Skeletal muscle satellite cell (primary cell): Measurements from ENCODE around the gene AUTS2.

Experiments used
- H3K27me3 ChIP-seq: 2 replicates; pipeline ENCODE4 v1.7.0; 2013; ENCODE audit warnings: low read length; ENCODE audit not compliant: control insufficient read depth, insufficient read depth
- H3K36me3 ChIP-seq: 2 replicates; pipeline ENCODE4 v1.7.0; 2013; ENCODE audit warnings: mild to moderate bottlenecking, control low read depth, low read length; ENCODE audit not compliant: insufficient read depth
- H3K4me1 ChIP-seq: 2 replicates; pipeline ENCODE4 v1.7.0; 2013; ENCODE audit warnings: low read length; ENCODE audit not compliant: control insufficient read depth, insufficient read depth
- H3K4me2 ChIP-seq: 2 replicates; pipeline ENCODE4 v1.7.0; 2013; ENCODE audit warnings: mild to moderate bottlenecking, low read length
- H3K4me3 ChIP-seq: 2 replicates; pipeline ENCODE4 v1.7.0; 2013; ENCODE audit warnings: low read length
- H3K9ac ChIP-seq: 2 replicates; pipeline ENCODE4 v1.7.0; 2013; ENCODE audit warnings: mild to moderate bottlenecking, low read depth, low read length, moderate library complexity
- H3K9me3 ChIP-seq: replicated peaks from 2 replicates; pipeline ENCODE4 v1.7.0; 2013; ENCODE audit warnings: mild to moderate bottlenecking, control low read depth, low read length

The AUTS2 gene

GRCh38 chr7:69858471-69858870 lies 260.2 kb downstream of the AUTS2 start:
- H3K27me3 ChIP-seq, result peaks cover 5% of the 10 kb centered on the region
- no peaks in the 10 kb centered on the region for H3K9me3 ChIP-seq
- H3K4me2 ChIP-seq, result no peak overlapping the region
- no peak overlapping the region for H3K9ac ChIP-seq
- H3K4me1 ChIP-seq, result no peaks in the 10 kb centered on the region
- no peaks in the 10 kb centered on the region for H3K36me3 ChIP-seq
- no peak overlapping the region for H3K4me3 ChIP-seq

- Histone ChIP-seq H3K9me3 (no peaks in the 10 kb centered on the region), H3K4me3 (no peak overlapping the region), H3K4me2 (no peak overlapping the region), H3K36me3 (no peaks in the 10 kb centered on the region), H3K4me1 (no peaks in the 10 kb centered on the region), H3K27me3 (peaks cover 5% of the 10 kb centered on the region), H3K9ac (no peak overlapping the region)
Measured at GRCh38 chr7:69859342-69859741, 261.1 kb downstream of the AUTS2 start.

GRCh38 chr7:69860486-69860885 lies 262.2 kb downstream of the AUTS2 start:
- Histone ChIP-seq H3K4me1 (no peaks in the 10 kb centered on the region), H3K36me3 (no peaks in the 10 kb centered on the region), H3K4me2 (no peak overlapping the region), H3K9me3 (no peaks in the 10 kb centered on the region), H3K9ac (no peak overlapping the region), H3K27me3 (peaks cover 5% of the 10 kb centered on the region), H3K4me3 (no peak overlapping the region)

GRCh38 chr7:69860941-69861622 lies 262.8 kb downstream of the AUTS2 start:
- H3K4me1 ChIP-seq, result no peaks in the 10 kb centered on the region
- H3K9ac ChIP-seq, result no peak overlapping the region
- peaks cover 5% of the 10 kb centered on the region for H3K27me3 ChIP-seq
- H3K36me3 ChIP-seq, result no peaks in the 10 kb centered on the region
- H3K4me2 ChIP-seq, result no peak overlapping the region
- H3K9me3 ChIP-seq, result no peaks in the 10 kb centered on the region
- no peak overlapping the region for H3K4me3 ChIP-seq

GRCh38 chr7:69862413-69863064 lies 264.3 kb downstream of the AUTS2 start:
- Histone ChIP-seq H3K27me3 (peaks cover 5% of the 10 kb centered on the region), H3K4me3 (no peak overlapping the region), H3K4me2 (no peak overlapping the region), H3K9ac (no peak overlapping the region), H3K9me3 (no peaks in the 10 kb centered on the region), H3K4me1 (no peaks in the 10 kb centered on the region), H3K36me3 (no peaks in the 10 kb centered on the region)

- no peaks in the 10 kb centered on the region for H3K9me3 ChIP-seq
- H3K4me3 ChIP-seq, result no peak overlapping the region
- H3K9ac ChIP-seq, result no peak overlapping the region
- no peaks in the 10 kb centered on the region for H3K36me3 ChIP-seq
- no peaks in the 10 kb centered on the region for H3K4me1 ChIP-seq
- peaks cover 5% of the 10 kb centered on the region for H3K27me3 ChIP-seq
- no peak overlapping the region for H3K4me2 ChIP-seq
Measured at GRCh38 chr7:69864274-69864673, 266.0 kb downstream of the AUTS2 start.

- Histone ChIP-seq H3K9me3 (no peaks in the 10 kb centered on the region), H3K4me3 (no peak overlapping the region), H3K4me2 (no peak overlapping the region), H3K36me3 (no peaks in the 10 kb centered on the region), H3K27me3 (peaks cover 5% of the 10 kb centered on the region), H3K4me1 (no peaks in the 10 kb centered on the region), H3K9ac (no peak overlapping the region)
Measured at GRCh38 chr7:69864822-69865221, 266.5 kb downstream of the AUTS2 start.

- Histone ChIP-seq H3K4me3 (no peak overlapping the region), H3K4me1 (peaks cover 17% of the 10 kb centered on the region), H3K9me3 (no peaks in the 10 kb centered on the region), H3K36me3 (no peaks in the 10 kb centered on the region), H3K27me3 (no peaks in the 10 kb centered on the region), H3K4me2 (no peak overlapping the region), H3K9ac (no peak overlapping the region)
Measured at GRCh38 chr7:69868921-69869320, 270.6 kb downstream of the AUTS2 start.

GRCh38 chr7:69871213-69871885 lies 273.1 kb downstream of the AUTS2 start:
- no peaks in the 10 kb centered on the region for H3K36me3 ChIP-seq
- H3K9me3 ChIP-seq, result no peaks in the 10 kb centered on the region
- peak overlapping the region; percentile 66 for H3K4me2 ChIP-seq
- peak overlapping the region; percentile 5 for H3K9ac ChIP-seq
- peaks cover 17% of the 10 kb centered on the region for H3K4me1 ChIP-seq
- H3K4me3 ChIP-seq, result no peak overlapping the region
- H3K27me3 ChIP-seq, result no peaks in the 10 kb centered on the region

GRCh38 chr7:69871886-69872569 lies 273.8 kb downstream of the AUTS2 start:
- Histone ChIP-seq H3K9ac (peak overlapping the region; percentile 5), H3K9me3 (no peaks in the 10 kb centered on the region), H3K4me1 (peaks cover 17% of the 10 kb centered on the region), H3K27me3 (no peaks in the 10 kb centered on the region), H3K4me2 (peak overlapping the region; percentile 52), H3K36me3 (no peaks in the 10 kb centered on the region), H3K4me3 (no peak overlapping the region)

GRCh38 chr7:69873512-69873911 lies 275.2 kb downstream of the AUTS2 start:
- H3K9me3 ChIP-seq, result no peaks in the 10 kb centered on the region
- no peak overlapping the region for H3K4me3 ChIP-seq
- H3K4me2 ChIP-seq, result no peak overlapping the region
- no peaks in the 10 kb centered on the region for H3K36me3 ChIP-seq
- no peak overlapping the region for H3K9ac ChIP-seq
- no peaks in the 10 kb centered on the region for H3K27me3 ChIP-seq
- H3K4me1 ChIP-seq, result peaks cover 17% of the 10 kb centered on the region
